GM21381 (cell line): ENCODE data around the gene EAF2.
"Not testable (repeated sequence)": the region's sequence is repeated elsewhere in the genome, so short reads cannot be mapped to it uniquely, and the experiment has no call there.

ENCODE experiments used
- ATAC-seq: cut with Tn5 transposase; IDR thresholded peaks from one replicate; pipeline ENCODE4 v1.9.1; 2021; ENCODE audit warnings: mild to moderate bottlenecking, moderate library complexity; ENCODE audit not compliant: unreplicated experiment

EAF2 gene

GRCh38 chr3:121857778-121858177 is 22.8 kb downstream of the EAF2 start:
- not testable (repeated sequence) for ATAC-seq

GRCh38 chr3:121863247-121863646 is 28.2 kb downstream of the EAF2 start:
- not testable (repeated sequence) for ATAC-seq

GRCh38 chr3:121863801-121864200 is 28.8 kb downstream of the EAF2 start:
- no peak for ATAC-seq

GRCh38 chr3:121869736-121870135 is 34.7 kb downstream of the EAF2 start:
- no peak for ATAC-seq

GRCh38 chr3:121870717-121871116 is 35.7 kb downstream of the EAF2 start:
- ATAC-seq = no peak

- ATAC-seq = no peak
Observed at GRCh38 chr3:121871430-121871829, 36.4 kb downstream of the EAF2 start.

GRCh38 chr3:121878411-121878810 is 43.4 kb downstream of the EAF2 start:
- ATAC-seq = no peak

GRCh38 chr3:121883507-121883906 is 48.5 kb downstream of the EAF2 start:
- ATAC-seq = no peak

GRCh38 chr3:121885386-121885785 is 50.4 kb downstream of the EAF2 start:
- no peak for ATAC-seq

GRCh38 chr3:121894301-121894990 is 59.4 kb downstream of the EAF2 start, which contains the start of gene SLC15A2:
SLC15A2 (plus strand) TSS chr3:121894401; CDS start chr3:121894477, 76 bp downstream.
- ATAC-seq = no peak

GRCh38 chr3:121895121-121895520 is 60.1 kb downstream of the EAF2 start:
- ATAC-seq = no peak

- no peak for ATAC-seq
Observed at GRCh38 chr3:121895736-121896135, 60.7 kb downstream of the EAF2 start.

- no peak for ATAC-seq
Observed at GRCh38 chr3:121896823-121897222, 61.8 kb downstream of the EAF2 start.

- no peak for ATAC-seq
Observed at GRCh38 chr3:121897296-121897695, 62.3 kb downstream of the EAF2 start.

GRCh38 chr3:121913305-121913990 is 78.4 kb downstream of the EAF2 start:
- no peak for ATAC-seq

- ATAC-seq = no peak
Observed at GRCh38 chr3:121914081-121914998, 79.3 kb downstream of the EAF2 start.

GRCh38 chr3:121916189-121916588 is 81.2 kb downstream of the EAF2 start:
- no peak for ATAC-seq

- no peak for ATAC-seq
Observed at GRCh38 chr3:121918779-121919483, 83.9 kb downstream of the EAF2 start.

GRCh38 chr3:121924734-121925133 is 89.7 kb downstream of the EAF2 start:
- no peak for ATAC-seq

GRCh38 chr3:121926380-121926779 is 91.4 kb downstream of the EAF2 start:
- no peak for ATAC-seq
